HG03097 (cell line): ENCODE results near the gene DLGAP1.
"Not testable (repeated sequence)": the region's sequence is repeated elsewhere in the genome, so short reads cannot be mapped to it uniquely, and the experiment has no call there.

Experiments
- ATAC-seq: cut with Tn5 transposase; IDR thresholded peaks from one replicate; pipeline ENCODE4 v1.9.1; 2021; ENCODE audit not compliant: unreplicated experiment, low FRiP score

Gene DLGAP1

DNA sequence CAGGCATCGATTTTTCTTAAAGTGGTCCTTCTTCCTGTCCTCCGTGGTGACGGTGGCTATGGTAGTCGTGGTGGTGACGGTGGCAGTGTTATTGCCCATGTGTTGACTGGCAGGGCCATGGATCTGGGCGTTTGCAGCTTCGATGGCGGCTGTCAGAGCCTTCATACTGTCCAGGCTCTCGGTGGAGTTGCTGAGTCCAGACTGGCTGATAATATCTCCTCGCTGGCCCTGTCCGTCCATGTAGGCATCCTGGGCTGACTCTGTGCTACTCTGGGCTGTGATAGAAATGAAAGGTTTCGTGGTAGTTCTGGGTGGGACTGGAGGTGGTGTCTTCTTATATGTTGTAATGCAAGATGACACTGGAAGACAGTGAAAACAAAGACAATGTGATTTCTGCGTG is 873.2 kb downstream of the DLGAP1 start:
- no peak for ATAC-seq

DNA sequence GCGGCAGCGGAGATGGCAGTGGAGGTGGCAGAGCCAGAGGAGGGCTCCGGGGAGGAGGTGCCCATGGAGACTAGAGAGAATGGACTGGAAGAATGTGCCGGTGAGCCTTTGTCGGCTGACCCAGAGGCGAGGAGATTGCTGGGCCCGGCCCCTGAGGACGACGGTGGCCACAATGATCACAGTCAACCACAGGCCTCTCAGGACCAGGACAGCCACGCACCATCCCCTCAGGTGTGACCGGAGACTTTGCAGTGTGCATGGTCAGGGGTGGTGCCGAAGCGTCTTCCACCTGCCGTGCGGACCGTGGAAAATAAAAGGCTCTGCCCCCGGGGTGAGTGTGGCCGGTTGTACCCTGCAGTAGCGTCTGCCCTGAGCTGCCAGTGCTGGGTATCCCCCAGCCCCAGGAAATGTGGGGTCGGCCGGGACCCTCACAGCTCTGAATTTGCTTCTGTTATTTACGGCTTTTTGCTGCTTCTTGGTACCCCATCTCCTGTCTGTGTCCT is 874.5 kb downstream of the DLGAP1 start:
- ATAC-seq, result not testable (repeated sequence)

DNA sequence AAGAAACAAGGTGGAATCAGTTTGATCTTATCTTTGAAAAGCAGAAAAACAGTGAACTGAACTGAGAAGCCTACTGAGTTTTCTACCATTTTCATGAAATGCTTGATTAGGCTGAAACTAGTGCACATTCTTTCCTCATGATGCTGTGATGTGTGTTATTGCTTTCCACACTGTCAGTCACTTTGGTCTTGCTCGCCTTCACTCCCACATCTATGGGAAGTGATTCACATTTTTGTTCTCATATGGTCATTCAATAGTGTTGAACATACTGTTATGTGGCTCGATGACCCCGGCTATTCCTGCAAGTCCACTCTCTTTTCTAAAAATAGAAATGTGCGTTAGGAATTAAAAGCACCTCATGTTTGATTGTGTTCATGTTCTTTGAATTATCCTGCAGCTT is 875.4 kb downstream of the DLGAP1 start:
- no peak for ATAC-seq

DNA sequence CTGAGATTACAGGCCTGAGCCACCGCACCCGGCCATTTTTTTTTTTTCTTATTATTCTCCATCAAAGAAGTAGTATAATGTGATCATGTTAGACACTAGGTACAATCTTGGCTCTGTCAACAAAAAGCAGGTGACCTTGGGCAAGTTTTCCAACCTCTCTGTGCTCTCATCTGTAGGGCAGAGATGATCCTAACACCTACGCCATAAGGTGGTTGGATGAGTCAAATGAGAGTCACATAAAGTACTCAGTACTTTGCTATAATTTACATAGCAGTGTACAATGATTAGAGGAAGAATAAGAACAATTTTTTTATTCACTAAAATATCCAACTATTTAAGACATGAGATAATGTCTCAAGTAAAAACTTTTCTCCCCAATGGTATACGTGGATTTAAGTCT is 876.5 kb downstream of the DLGAP1 start:
- ATAC-seq, result no peak

DNA sequence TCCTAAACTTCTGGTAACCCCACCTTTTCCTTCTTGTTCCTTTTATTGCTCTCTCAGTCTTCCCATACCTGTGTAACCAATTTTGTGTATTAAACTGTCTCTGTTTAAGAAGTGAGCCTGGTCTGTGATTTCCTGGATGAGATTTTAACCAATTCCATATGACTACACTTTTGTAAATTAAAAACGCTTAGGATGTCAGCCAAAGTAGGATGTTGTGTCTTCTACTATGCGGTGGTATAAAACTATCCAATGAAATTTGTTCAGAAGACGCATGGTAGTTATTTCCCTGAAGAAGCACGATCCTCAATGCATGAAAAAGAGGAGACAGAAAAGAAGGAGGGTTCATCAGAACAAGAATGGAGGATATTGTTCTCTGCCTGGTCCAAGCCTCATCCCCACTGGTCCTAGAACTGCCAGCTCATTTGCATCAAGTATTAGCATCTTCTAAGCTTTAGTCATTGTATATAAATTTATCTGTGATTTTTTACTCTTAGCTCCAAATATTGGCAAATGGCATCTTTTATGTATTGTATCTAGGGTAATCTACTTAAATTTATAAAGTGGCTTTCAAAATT is 877.7 kb downstream of the DLGAP1 start:
- no peak for ATAC-seq

DNA sequence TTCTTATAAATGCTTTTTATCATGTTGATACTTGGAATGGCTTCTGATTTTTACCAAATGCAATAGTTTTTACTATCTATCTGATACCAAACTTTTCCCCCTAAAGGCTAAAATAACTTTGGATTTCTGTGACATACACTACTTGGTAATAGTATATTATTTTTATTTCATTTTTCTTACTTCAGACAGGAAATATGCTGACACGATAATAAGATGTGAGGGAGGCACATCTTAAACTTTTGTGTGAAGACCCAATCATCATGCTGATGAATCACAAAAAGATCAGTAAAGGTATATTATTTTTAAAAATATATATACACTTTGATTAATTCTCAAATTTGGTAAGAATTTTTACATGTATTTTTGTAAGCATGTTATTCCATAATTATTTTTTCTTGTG is 882.3 kb downstream of the DLGAP1 start:
- no peak for ATAC-seq

DNA sequence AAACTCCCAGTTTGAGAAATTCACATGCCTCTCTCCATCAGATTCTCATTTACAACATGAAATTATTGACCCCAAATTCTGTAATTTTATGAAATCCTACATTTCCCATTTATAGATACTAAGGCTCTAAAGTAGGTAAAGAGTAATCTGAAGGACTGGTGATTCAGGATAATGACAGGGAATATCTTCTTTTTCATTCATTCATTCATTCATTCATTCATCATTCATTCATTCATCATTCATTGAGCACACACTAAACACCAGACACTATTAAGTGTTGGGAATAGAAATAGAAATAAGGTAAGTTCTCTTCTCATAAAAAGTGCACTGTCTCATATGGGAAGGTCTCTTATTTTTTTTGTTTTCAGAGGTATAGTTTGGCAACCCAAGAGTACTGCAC is 888.3 kb downstream of the DLGAP1 start:
- no peak for ATAC-seq

DNA sequence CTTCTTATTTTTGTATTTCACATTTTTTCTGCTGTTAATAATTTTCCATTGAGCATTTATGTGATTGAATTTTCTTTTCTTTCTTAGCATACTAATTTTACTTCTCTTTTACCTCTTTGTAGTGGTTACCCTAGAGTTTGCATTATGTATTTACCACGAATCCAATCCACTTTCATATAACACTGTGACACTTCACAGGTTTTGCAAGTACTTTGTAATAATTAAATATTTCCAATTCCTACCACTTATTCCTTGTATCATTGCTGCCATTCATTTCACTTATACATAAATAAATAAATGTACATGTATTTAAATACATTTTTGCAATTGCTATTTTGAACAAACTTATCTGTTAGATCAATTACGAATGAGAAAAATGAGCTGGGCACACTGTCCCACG is 894.4 kb downstream of the DLGAP1 start:
- no peak for ATAC-seq

DNA sequence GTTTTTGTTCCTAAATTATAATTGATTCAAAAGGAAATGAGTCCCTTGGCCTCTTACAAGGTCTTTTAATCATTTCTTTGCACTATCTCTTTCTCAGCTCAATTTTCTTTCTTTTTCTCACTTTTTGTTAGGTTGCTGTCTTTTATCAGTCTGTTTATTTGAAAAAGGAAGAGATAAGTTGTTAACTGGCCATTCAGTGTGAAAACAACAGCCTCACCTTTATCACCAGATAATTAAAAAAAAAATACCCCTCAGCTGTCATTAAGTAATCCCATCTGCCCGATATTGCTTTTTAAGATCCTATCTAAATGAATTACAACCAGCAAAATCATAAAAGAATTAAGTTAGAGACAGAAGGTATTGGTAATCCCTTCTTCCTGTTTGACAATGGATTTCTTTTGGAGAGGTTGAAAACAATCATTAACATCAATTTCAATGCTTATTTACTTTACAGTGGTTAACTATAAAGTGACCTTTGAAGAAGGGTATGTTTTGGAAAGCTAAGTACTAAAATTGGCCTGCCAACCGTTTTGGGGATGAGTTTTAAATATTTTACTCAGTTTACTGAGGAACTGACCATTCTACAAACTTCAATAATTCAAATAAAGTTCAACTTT is 900.2 kb downstream of the DLGAP1 start:
- ATAC-seq, result no peak

DNA sequence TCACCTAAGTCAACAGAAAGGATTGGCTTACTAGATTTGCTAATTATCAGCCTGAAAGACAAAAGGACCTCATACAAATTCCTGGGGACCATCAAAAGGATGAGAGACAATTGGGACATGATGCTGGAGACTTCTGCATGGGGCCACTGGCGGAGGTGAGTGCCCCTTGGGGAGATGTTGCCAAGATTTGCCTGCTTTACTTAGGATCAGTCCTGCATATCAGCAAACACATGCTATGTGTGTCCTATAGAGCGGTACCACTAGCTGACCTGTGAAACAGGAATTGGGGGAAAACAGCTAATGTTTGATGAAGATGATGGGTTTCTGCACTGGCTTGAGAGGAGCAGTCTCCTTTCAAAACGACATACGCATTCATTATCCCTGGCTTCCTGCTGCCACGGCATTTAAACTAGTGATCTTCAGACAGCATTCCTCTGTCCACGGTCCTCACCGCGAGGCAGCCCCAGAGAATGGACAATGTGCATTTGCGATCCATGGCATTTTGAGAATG is 901.0 kb downstream of the DLGAP1 start:
- no peak for ATAC-seq

DNA sequence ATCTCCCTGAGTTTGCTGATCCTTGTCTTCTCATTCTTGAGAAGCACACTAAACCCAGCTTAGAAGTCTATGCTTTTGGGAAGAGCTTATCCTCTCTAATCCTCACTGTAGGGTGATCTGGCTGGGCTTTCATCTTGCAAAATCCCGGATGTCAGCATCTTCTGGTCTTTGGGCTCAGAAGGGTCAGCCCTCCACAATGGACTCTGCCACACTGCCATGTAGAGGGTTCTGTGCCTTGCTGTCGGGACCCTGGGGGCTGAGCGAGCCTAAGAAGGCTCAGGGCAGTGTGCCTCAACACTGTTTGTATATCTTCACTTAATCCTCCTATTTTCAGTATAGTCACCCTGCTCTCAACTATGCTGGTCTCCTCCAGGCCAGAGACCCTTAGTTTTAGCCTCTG is 902.8 kb downstream of the DLGAP1 start:
- no peak for ATAC-seq

DNA sequence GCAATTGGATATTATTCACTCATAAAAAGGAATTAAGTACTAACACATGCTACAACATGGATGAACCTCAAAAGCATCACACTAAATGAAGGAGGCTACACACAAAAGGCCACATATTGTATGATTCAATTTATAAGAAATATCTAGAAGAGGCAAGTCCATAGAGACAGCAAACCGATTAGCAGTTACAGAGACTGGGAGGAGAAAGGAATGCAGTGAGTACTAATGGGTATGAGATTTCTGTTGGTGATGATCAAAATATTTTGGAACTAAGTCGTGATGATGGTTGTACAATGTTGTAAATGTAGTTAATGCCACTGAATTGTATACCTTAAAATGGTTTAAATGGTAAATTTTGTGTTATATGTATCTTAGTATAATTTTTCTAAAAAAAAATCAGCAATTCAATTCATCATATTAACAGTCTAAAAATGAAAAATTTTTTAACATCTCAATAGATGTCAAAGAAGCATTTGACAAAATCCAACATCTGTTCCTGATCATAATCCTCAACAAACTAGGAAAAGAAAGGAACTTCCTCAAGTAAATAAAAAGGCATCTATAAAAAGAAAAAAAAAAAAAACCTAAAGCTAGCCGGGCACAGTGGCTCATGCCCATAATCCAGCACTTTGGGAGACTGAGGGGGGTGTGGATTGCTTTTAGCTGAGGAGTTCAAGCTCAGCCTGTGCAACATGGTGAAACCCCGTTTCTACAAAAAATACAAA is 907.1 kb downstream of the DLGAP1 start:
- ATAC-seq, result no peak

DNA sequence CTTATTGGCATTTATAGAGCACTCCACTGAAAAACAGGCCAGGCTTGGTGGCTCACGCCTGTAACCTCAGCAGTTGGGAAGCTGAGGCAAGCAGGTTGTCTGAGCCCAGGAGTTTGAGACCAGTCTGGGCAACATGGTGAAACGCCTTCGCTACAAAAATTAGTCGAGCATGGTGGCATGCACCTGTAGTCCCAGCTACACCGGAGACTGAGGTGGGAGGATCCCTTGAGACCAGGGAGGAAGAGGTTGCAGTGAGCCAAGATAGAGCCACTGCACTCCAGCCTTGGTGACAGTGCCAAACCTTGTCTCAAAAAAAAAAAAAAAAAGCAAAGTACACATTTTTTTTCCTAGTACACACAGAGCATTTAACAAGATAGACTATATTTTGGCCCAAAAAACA is 909.0 kb downstream of the DLGAP1 start:
- ATAC-seq, result no peak

DNA sequence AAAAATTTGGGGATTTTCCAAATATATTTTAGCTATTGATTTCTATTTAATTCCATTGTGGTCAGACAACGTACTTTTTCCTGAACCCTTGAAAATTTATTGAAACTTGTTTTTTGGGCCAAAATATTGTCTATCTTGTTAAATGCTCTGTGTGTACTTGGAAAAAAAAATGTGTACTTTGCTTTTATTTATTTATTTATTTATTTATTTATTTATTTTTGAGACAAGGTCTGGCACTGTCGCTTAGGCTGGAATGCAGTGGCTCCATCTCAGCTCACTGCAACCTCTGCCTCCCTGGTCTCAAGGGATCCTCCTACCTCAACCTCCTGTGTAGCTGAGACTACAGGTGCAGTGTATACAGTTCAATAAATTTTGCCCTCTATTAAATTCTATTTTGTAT is 910.6 kb downstream of the DLGAP1 start:
- ATAC-seq, result no peak

DNA sequence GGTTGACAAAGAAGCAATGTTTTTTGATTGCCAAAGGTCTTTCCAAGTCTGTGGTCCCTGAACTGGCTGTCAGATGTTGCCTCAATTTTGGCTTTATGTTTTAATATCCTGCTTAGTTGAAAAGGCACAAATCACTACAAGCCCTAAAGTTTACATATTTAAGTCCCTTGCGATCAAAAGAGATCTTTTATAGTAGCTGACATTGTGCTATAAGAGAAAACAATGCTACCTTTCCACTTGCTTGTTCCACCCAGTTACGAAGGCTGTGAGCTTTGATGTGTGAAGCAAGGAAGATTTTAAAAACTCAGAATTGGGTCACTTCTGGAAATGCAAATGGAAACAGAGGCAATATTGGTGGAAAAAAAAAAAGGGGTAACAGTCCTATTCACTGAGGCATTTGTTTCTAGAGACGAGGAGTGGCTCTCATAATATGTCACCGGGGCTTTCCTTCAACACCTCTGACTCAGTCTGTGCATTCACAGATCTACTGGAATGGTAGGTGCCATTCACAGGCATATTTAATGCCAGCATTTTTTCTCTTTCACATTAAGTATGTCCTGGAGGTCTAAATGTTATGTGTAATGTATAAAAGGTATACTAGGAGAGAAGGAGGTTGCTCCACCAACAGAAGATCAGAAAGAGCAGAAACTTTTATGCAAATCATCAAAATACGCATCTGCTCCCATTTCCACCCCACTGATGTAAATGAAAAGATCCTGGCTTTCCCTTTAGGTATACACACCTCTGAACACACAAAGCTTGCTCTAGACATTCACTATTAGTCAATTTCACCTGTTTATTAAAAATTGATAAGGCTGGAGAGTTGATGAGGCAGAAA is 913.3 kb downstream of the DLGAP1 start:
- no peak for ATAC-seq

DNA sequence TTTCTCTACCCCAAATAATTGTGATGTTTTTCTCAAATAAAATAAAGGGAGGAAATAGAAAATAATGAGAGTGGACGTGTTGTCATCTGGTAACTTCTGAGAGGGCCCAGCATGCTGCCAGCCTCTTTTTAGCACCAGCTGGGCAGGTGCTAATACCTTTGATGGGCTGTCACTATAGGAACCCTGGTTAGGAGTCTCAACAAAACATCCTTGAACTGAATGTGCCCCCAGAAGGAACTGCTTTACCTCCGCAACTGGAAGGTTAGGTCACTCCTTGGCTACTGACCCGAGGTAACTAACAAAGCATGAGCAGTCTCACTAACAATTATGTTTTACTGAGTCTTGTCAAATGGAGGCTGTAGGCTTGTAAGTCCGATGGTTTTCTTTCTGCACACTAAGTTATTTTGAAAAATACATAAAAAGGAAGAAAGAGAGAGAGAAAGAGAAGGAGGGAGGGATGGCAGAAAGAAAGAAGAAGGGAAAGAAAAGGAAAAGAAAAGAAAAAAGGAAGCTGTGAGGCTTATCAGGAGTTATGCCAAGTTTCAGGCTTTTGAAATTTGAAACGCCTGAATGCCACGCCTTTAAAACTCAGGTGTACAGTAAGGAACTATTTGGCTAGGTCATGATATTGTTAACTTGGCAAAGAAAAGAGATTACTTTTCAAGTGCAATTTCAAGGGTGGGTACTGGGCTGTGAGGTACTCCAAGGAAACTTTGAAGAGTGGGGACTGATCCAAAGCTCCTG is 914.1 kb downstream of the DLGAP1 start:
- ATAC-seq, result no peak

DNA sequence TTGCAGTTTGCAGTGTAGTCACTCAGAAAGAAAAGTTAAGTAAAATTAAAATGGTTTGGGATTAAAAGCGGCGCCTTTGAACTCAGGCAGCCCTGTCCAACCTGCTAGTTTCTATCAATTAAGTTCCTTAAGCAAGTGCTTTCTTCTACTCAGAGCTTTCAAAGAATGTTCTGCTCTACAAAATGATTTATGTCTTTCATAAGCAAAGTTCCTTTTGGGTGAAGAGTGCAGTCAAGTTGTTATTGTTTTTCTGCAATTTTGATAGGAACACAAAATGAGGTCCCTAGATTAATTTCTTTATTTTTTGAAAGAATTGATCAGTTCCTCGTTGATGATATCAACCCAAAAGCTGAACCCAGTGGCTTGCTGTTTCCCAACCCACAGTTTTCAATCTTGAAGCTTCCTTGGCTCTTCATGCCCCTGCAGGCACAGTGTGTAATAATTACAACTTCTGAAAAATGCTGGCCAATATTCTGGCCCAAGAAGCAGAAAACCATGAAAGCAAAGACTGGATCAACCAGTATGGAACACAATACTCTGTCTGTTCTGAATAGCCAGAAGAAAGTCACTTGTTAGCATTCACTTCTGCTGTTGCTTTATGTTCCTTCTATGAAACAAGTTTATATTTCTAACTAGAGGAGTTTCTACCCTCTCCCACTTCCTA is 916.0 kb downstream of the DLGAP1 start:
- no peak for ATAC-seq

DNA sequence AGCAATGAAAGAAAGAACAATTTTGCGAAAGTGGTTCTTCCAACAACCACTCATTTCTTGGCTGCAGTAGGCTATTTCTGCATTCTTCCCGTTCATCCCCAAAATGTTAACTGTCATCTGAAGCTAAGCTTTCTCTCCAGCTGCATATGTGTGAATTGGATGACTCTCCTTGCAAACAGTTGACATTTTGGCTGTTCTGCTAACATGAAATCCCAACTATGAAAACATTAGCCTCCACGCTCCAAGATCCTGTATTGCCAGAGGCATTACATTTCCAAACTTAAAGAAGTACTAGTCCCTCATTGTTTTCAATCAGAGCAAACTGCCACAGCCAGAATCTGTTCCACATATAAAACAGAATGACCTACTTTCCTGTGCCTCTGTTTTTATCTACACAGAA is 916.7 kb downstream of the DLGAP1 start:
- no peak for ATAC-seq

DNA sequence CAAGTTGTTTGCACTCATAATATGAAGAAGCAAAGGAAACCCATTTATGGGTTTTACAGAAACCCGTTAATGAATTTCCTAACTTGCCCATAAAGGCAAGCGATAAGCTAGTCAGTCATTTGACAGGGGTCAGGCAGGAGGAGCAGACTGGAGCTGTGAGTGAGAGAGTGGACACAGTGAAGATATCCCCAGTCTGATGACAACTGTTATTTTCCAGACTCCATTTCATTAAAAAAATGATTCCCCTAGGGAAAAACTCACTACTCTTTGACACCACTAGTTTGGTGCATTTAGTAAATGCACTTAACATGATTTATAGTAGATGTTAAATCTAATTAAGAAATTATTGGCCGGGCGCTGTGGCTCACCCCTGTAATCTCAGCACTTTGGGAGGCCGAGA is 924.3 kb downstream of the DLGAP1 start:
- no peak for ATAC-seq

DNA sequence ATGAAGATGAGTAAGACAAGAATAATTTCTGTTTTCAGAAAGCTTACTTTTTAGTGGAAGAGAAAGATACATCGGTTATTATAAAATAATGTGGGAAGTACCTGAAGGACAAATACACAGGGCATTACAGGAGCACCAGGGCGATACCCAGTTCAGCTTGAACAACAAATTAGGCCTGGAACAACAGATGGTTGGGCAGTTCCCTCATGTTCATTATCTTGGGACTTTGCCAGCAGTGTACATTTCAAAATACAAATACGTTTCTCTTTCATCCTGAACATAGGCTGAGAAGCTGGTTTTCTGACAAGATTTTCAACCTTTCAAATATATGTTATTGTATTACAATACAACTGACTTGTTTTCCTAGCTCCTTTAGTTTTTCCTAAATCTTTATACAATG is 925.5 kb downstream of the DLGAP1 start:
- no peak for ATAC-seq
